Smooth muscle cell (in vitro differentiated cells): ENCODE results near the gene XG. TPM values are rescaled to one million over a fixed set of nuclear protein-coding genes. Genes with fewer than 3 reads are reported as not detected.

Source experiments
- DNase-seq: peaks from one replicate; lab custom pipeline; 2025; ENCODE audit not compliant: unreplicated experiment; lab: John Stamatoyannopoulos, UW
- H2AFZ ChIP-seq: fragments of 200-600 bp; sonication (generic); 2 replicates; pipeline ENCODE4 v1.6.0; 2016; ENCODE audit warnings: antibody characterized with exemption, low read depth, mild to moderate bottlenecking
- H3F3A ChIP-seq: fragments of 200-600 bp; sonication (generic); 2 replicates; pipeline ENCODE4 v1.6.0; 2017; ENCODE audit warnings: antibody characterized with exemption, low read depth
- H3K27ac ChIP-seq: fragments of 200-600 bp; sonication (generic); 2 replicates; pipeline ENCODE4 v1.5.1; 2016; ENCODE audit warnings: low read depth, mild to moderate bottlenecking
- H3K27me3 ChIP-seq: fragments of 200-600 bp; sonication (generic); 2 replicates; pipeline ENCODE4 v1.6.1; 2016; ENCODE audit warnings: low read depth, mild to moderate bottlenecking
- H3K36me3 ChIP-seq: fragments of 200-600 bp; sonication (generic); 2 replicates; pipeline ENCODE4 v1.5.1; 2016; ENCODE audit warnings: low read depth
- H3K4me1 ChIP-seq: fragments of 200-600 bp; sonication (generic); 2 replicates; pipeline ENCODE4 v1.5.1; 2016; ENCODE audit warnings: low read depth
- H3K4me2 ChIP-seq: fragments of 200-600 bp; sonication (generic); 2 replicates; pipeline ENCODE4 v1.6.0; 2016; ENCODE audit warnings: mild to moderate bottlenecking
- H3K4me3 ChIP-seq: fragments of 200-600 bp; sonication (generic); 2 replicates; pipeline ENCODE4 v1.5.1; 2016; ENCODE audit warnings: mild to moderate bottlenecking
- H3K79me2 ChIP-seq: fragments of 200-600 bp; sonication (generic); 2 replicates; pipeline ENCODE4 v1.6.0; 2016; ENCODE audit warnings: low read depth, mild to moderate bottlenecking
- H3K9ac ChIP-seq: fragments of 200-600 bp; sonication (generic); 2 replicates; pipeline ENCODE4 v1.6.0; 2016; ENCODE audit warnings: low read depth
- H3K9me3 ChIP-seq: fragments of 200-600 bp; sonication (generic); replicated peaks from 2 replicates; pipeline ENCODE4 v1.5.1; 2016; ENCODE audit warnings: low read depth
- H4K20me1 ChIP-seq: fragments of 200-600 bp; sonication (generic); 2 replicates; pipeline ENCODE4 v1.6.0; 2016; ENCODE audit warnings: low read depth
- WGBS: methylation state at CpG from one replicate; pipeline ENCODE4 v1.1.7; 2016; ENCODE audit warnings: low lambda C conversion rate; 5-methylcytosine and 5-hydroxymethylcytosine counted together
- polyA plus RNA-seq: library from polyadenylated mRNA; unstranded; fragments of >200 nt; fragmentation: Nextera tagmentation; extraction: Ambion mirVana; gene quantifications from 2 replicates; pipeline ENCODE4 v1.2.1, GENCODE V29; 2016
- total RNA-seq: library from RNA; depleted of rRNA; stranded (reverse); fragments of >200 nt; gene quantifications from 2 replicates; pipeline ENCODE4 v1.2.3, GENCODE V29; 2014
- TF ChIP-seq, protein P1 (sequence below): fragments of 200-600 bp; sonication (generic); IDR thresholded peaks from 2 replicates; pipeline ENCODE4 v1.5.1; 2017; ENCODE audit warnings: borderline replicate concordance, mild to moderate bottlenecking, antibody characterized with exemption; ENCODE audit not compliant: insufficient read depth, poor library complexity, severe bottlenecking

Gene XG
- total and polyA plus RNA-seq, 2 experiments from 2014 or later: 1.1 to 1.3 TPM

GRCh38 chrX:2708021-2708420 lies 43.8 kb upstream of the XG start:
- TF ChIP-seq, protein P1, sequence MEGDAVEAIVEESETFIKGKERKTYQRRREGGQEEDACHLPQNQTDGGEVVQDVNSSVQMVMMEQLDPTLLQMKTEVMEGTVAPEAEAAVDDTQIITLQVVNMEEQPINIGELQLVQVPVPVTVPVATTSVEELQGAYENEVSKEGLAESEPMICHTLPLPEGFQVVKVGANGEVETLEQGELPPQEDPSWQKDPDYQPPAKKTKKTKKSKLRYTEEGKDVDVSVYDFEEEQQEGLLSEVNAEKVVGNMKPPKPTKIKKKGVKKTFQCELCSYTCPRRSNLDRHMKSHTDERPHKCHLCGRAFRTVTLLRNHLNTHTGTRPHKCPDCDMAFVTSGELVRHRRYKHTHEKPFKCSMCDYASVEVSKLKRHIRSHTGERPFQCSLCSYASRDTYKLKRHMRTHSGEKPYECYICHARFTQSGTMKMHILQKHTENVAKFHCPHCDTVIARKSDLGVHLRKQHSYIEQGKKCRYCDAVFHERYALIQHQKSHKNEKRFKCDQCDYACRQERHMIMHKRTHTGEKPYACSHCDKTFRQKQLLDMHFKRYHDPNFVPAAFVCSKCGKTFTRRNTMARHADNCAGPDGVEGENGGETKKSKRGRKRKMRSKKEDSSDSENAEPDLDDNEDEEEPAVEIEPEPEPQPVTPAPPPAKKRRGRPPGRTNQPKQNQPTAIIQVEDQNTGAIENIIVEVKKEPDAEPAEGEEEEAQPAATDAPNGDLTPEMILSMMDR: no peak
- Histone ChIP-seq H3K4me3 (no peak overlapping the region), H3K27me3 (no peaks in the 10 kb centered on the region), H3K9me3 (no peaks in the 10 kb centered on the region), H3K4me2 (peak overlapping the region; percentile 79), H3K4me1 (peaks cover 22% of the 10 kb centered on the region), H3K79me2 (peaks cover 89% of the 10 kb centered on the region), H3F3A (peaks cover 51% of the 10 kb centered on the region), H3K9ac (peak overlapping the region; percentile 92), H3K36me3 (no peaks in the 10 kb centered on the region), H2AFZ (no peak overlapping the region), H4K20me1 (peaks cover 65% of the 10 kb centered on the region), H3K27ac (peak overlapping the region; percentile 97)
- no peak for DNase-seq
- 54% methylated on average over 6 of the region's 6 CpGs for WGBS

DNA sequence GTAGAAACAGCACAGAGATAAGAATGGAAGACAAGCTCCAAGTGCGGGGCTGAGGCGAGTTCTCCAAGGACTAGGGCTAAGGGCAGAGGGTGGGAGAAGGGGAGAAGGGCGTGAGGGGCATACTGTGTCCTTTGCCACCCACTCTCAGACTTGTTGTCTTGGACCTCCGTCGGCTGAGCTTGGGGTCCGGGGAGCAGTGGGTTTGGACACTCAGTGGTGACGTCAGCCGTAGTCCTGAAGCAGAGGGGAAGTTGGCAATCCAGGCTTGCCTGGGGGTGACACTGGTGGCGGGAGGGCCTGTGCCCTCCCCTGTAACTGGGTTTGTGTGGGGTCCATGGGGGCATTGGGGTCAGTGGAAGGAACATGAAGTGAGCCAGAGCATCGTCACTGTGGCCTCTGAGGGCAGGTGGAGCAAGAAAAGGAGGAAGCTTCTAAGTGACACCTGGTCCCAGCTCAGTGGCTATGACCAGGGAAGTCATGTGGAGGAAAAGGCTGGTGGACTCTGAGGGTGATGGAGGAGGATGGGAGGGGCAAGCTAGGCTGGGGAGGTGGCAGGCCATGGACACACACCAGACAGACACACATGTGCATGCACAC lies 43.1 kb upstream of the XG start:
- no peaks in the 10 kb centered on the region for H3K27me3 ChIP-seq
- peak overlapping the region; percentile 79 for H3K4me2 ChIP-seq
- DNase-seq: no peak
- peaks cover 89% of the 10 kb centered on the region for H3K79me2 ChIP-seq
- H3K9ac ChIP-seq: peak overlapping the region; percentile 92
- no peaks in the 10 kb centered on the region for H3K9me3 ChIP-seq
- TF ChIP-seq, protein P1: no peak
- no peak overlapping the region for H2AFZ ChIP-seq
- H4K20me1 ChIP-seq: peaks cover 65% of the 10 kb centered on the region
- H3K4me1 ChIP-seq: peaks cover 19% of the 10 kb centered on the region
- peaks cover 50% of the 10 kb centered on the region for H3F3A ChIP-seq
- H3K36me3 ChIP-seq: no peaks in the 10 kb centered on the region
- H3K27ac ChIP-seq: peak overlapping the region; percentile 97
- no peak overlapping the region for H3K4me3 ChIP-seq
- 90% methylated on average over 10 of the region's 10 CpGs for whole genome bisulfite sequencing

- no peak overlapping the region for H3K4me3 ChIP-seq
- H3K79me2 ChIP-seq: peaks cover 89% of the 10 kb centered on the region
- peaks cover 64% of the 10 kb centered on the region for H4K20me1 ChIP-seq
- peak overlapping the region; percentile 100 for H3K27ac ChIP-seq
- DNase-seq: no peak
- no peaks in the 10 kb centered on the region for H3K9me3 ChIP-seq
- H3F3A ChIP-seq: peaks cover 45% of the 10 kb centered on the region
- no peaks in the 10 kb centered on the region for H3K27me3 ChIP-seq
- no peak overlapping the region for H2AFZ ChIP-seq
- peak overlapping the region; percentile 72 for H3K4me2 ChIP-seq
- no peaks in the 10 kb centered on the region for H3K36me3 ChIP-seq
- 88% methylated on average over 9 of the region's 9 CpGs for WGBS
- H3K9ac ChIP-seq: peak overlapping the region; percentile 97
- TF ChIP-seq, protein P1: no peak
- H3K4me1 ChIP-seq: peaks cover 14% of the 10 kb centered on the region
Observed at GRCh38 chrX:2709556-2709955, 42.3 kb upstream of the XG start.
